CD4-positive, alpha-beta T cell treated with Interleukin-17A for 4 hours (primary cell): ENCODE data around the gene ARHGAP24.

ENCODE experiments used
- DNase-seq: peaks from one replicate; pipeline ENCODE4 v3.0.0-alpha.2; 2020; ENCODE audit warnings: mixed read lengths

ARHGAP24 gene

GRCh38 chr4:86036736-86037135, 561.8 kb downstream of the ARHGAP24 start:
- DNase-seq = no peak

DNA sequence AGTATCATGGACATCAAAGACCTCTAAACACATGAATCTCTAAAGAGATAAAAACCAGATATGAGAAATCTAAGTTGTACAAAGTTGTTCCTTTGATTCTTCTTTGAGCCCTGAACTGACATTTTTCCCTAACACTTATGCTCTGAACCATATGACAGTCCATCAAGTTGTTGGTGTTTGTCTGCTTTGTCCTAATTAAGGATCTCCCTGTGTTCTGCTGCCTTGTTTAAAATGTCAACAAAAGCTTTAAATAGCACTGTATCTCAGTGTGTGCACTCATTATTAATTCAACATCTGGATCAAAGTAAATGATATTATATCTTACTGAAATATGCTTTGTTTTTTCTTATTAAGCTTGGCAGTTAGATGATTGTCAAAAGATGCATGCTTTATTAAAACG, 563.1 kb downstream of the ARHGAP24 start:
- no peak for DNase-seq

DNA sequence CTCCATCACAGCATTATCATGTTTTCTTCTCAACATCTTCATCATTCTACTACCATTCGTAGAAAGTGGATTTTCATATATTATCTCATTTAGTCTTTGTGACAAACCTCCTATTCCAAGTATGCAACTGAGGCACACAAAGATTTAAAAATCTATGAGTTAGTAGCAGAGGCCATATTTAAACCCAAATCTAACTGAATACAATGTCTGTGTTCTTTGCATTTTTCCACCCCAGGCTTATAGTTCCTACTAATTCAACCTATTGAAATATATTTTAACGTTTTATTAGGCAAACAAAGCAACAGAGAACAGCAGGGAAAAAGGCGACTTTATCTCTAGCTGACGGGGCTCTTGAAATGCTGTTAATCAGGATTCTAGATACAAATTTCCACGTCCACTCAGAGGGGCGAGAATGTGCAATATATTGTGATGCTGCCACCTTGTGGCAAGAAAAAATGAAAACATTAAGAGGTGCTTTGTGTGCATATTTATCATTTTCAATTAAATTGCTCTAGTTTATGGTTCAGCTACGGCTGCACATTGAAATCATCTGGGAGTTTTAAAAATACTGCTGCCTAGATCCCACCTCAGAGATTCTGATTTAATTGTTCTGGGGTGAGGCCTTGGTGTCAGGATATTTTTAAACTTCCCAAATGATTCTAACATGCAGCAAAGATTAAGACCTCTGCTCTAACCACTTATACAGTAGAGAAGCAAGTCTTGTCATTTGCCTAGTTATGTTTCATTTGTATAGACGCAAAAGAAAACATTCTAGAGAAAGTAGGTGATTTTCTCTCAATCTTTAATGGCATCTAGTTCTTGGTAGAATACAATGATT, 569.0 kb downstream of the ARHGAP24 start:
- DNase-seq = no peak

- no peak for DNase-seq
Measured at GRCh38 chr4:86044593-86044985, 569.6 kb downstream of the ARHGAP24 start.

GRCh38 chr4:86048426-86048825, 573.5 kb downstream of the ARHGAP24 start:
- DNase-seq = no peak

GRCh38 chr4:86050496-86050895, 575.5 kb downstream of the ARHGAP24 start:
- DNase-seq = no peak
